HCT116 (cell line): ENCODE measurements around the gene GRIK5. TPM values are rescaled to one million over a fixed set of nuclear protein-coding genes. Genes with fewer than 3 reads are reported as not detected.
A peak's percentile ranks its signal among the peaks of the same experiment; 100 is the strongest.

Source experiments
- ATAC-seq: fragments of 200-7000 bp; cut with Tn5 transposase; 2 replicates; pipeline ENCODE4 v1.9.1; 2020; ENCODE audit warnings: mild to moderate bottlenecking, moderate library complexity
- BruUV-seq: library from RNA; stranded (reverse); fragments of 400-500 nt; replicated peaks from 2 replicates; lab custom pipeline; 2021; lab: Mats Ljungman, UMichigan
- CTCF ChIA-PET: fragments of 300-600 bp; sonication (Branson Sonifier 250); formaldehyde crosslinking; loops from one replicate; lab custom pipeline; 2021; ENCODE audit warnings: antibody characterized with exemption; lab: Charles Lee
- POLR2A ChIA-PET: fragments of 300-600, 350-600 bp; sonication (Branson Sonifier 250); formaldehyde crosslinking; loops from one replicate; lab custom pipeline; 2021; ENCODE audit warnings: antibody characterized with exemption; lab: Charles Lee
- RAD21 ChIA-PET, 2 experiments: fragments of 300-600 bp; sonication (Branson Sonifier 250); formaldehyde crosslinking; loops; one replicate each; lab custom pipeline; 2023; ENCODE audit warnings: low total read pairs in 2 of 2; ENCODE audit not compliant: uncharacterized antibody in 2 of 2, unreplicated experiment in 2 of 2, low non-redundant PET in 1 of 2; lab: Charles Lee
- DNase-seq: peaks from one replicate; pipeline ENCODE4 v3.0.0-alpha.2; 2010; ENCODE audit warnings: low read depth, low spot score
- H2AFZ ChIP-seq: fragments of 200-600 bp; shearing (Covaris generic), sonication (generic); 2 replicates; pipeline ENCODE4 v1.6.1; 2017; ENCODE audit warnings: low read depth, mixed run types, mixed read lengths, antibody characterized with exemption, low read length; ENCODE audit not compliant: poor library complexity, severe bottlenecking
- H3K27ac ChIP-seq: 2 replicates; pipeline ENCODE4 v1.5.1; 2012; ENCODE audit warnings: low read depth, low read length
- H3K27me3 ChIP-seq: fragments of 200-600 bp; sonication (generic); 2 replicates; pipeline ENCODE4 v1.6.1; 2016; ENCODE audit warnings: mixed run types, low read length, mixed read lengths; ENCODE audit not compliant: insufficient read depth
- H3K36me3 ChIP-seq, 2 experiments: fragments of 200-500 bp in 1 of 2; fragments of 200-600 bp in 1 of 2; sonication (Bioruptor generic) in 1 of 2; sonication (generic) in 1 of 2; 2 replicates each; pipeline versions ENCODE4 v1.5.1 to v1.6.1; 2014 to 2016; ENCODE audit warnings: low read length in 2 of 2, inconsistent platforms in 1 of 2, mixed read lengths in 1 of 2, mixed run types in 1 of 2; ENCODE audit not compliant: insufficient read depth in 2 of 2, control insufficient read depth in 1 of 2
- H3K4me1 ChIP-seq, 2 experiments: fragments of 200-600 bp in 1 of 2; sonication (generic) in 1 of 2; 2 replicates each; pipeline versions ENCODE4 v1.5.1 to v1.6.1; 2012 to 2017; ENCODE audit warnings: low read length in 2 of 2, inconsistent platforms in 1 of 2, mild to moderate bottlenecking in 1 of 2, mixed read lengths in 1 of 2, mixed run types in 1 of 2, moderate library complexity in 1 of 2; ENCODE audit not compliant: insufficient read depth in 2 of 2, control insufficient read depth in 1 of 2
- H3K4me2 ChIP-seq: fragments of 200-600 bp; sonication (generic); 2 replicates; pipeline ENCODE4 v1.6.1; 2017; ENCODE audit warnings: mixed run types, low read length, mixed read lengths
- H3K4me3 ChIP-seq, 2 experiments: fragments of 200-600 bp in 1 of 2; sonication (generic) in 1 of 2; replicated peaks in 1 of 2; 2 replicates each; pipeline ENCODE4 v1.5.1; 2011 to 2016; ENCODE audit warnings: low read length in 2 of 2, control low read depth in 1 of 2, low read depth in 1 of 2, mild to moderate bottlenecking in 1 of 2, mixed read lengths in 1 of 2, mixed run types in 1 of 2
- H3K79me2 ChIP-seq: fragments of 200-600 bp; sonication (generic); 2 replicates; pipeline ENCODE4 v1.6.1; 2017; ENCODE audit warnings: mild to moderate bottlenecking, mixed run types, low read length, moderate library complexity, mixed read lengths; ENCODE audit not compliant: insufficient read depth
- H3K9ac ChIP-seq: fragments of 200-600 bp; sonication (generic); 2 replicates; pipeline ENCODE4 v1.6.1; 2016; ENCODE audit warnings: low read length, mixed read lengths
- H3K9me2 ChIP-seq: fragments of 200-600 bp; sonication (generic), shearing (Covaris generic); 2 replicates; pipeline ENCODE4 v1.6.1; 2017; ENCODE audit warnings: mixed run types, mild to moderate bottlenecking, moderate library complexity; ENCODE audit not compliant: insufficient read depth
- H3K9me3 ChIP-seq, 2 experiments: fragments of 200-500 bp in 1 of 2; fragments of 200-600 bp in 1 of 2; sonication (Bioruptor generic) in 1 of 2; sonication (generic) in 1 of 2; 2 replicates each; pipeline ENCODE4 v1.6.1; 2014 to 2017; ENCODE audit warnings: low read length in 2 of 2, mixed read lengths in 2 of 2, inconsistent platforms in 1 of 2, low read depth in 1 of 2, mild to moderate bottlenecking in 1 of 2, mixed run types in 1 of 2, moderate library complexity in 1 of 2; ENCODE audit not compliant: control insufficient read depth in 1 of 2, insufficient read depth in 1 of 2
- H4K20me1 ChIP-seq: fragments of 200-600 bp; sonication (generic), shearing (Covaris generic); 2 replicates; pipeline ENCODE4 v1.6.1; 2017; ENCODE audit warnings: mixed run types, mild to moderate bottlenecking, moderate library complexity; ENCODE audit not compliant: insufficient read depth
- CEBPB ChIP-seq: IDR thresholded peaks from 2 replicates; pipeline ENCODE4 v1.6.1; 2012; ENCODE audit warnings: low read depth
- EZH2phosphoT487 ChIP-seq: fragments of 200-600 bp; IDR thresholded peaks from 2 replicates; pipeline ENCODE4 v1.6.1; 2018; ENCODE audit warnings: antibody characterized with exemption, borderline replicate concordance
- JUND ChIP-seq: IDR thresholded peaks from 2 replicates; pipeline ENCODE4 v1.6.1; 2012
- MAX ChIP-seq: IDR thresholded peaks from 2 replicates; pipeline ENCODE4 v1.6.1; 2012
- POLR2A ChIP-seq: IDR thresholded peaks from 2 replicates; pipeline ENCODE4 v1.7.0; 2011; ENCODE audit warnings: borderline replicate concordance; ENCODE audit not compliant: insufficient read depth, insufficient read length; ENCODE audit errors: extremely low read depth
- POLR2AphosphoS5 ChIP-seq: IDR thresholded peaks from 2 replicates; pipeline ENCODE4 v1.6.1; 2011; ENCODE audit warnings: mild to moderate bottlenecking, low read depth, low read length, moderate library complexity
- SIN3A ChIP-seq: IDR thresholded peaks from 2 replicates; pipeline ENCODE4 v1.6.1; 2012; ENCODE audit warnings: low read depth
- SRF ChIP-seq: IDR thresholded peaks from 2 replicates; pipeline ENCODE4 v1.6.1; 2012; ENCODE audit warnings: low read depth
- TCF7L2 ChIP-seq: IDR thresholded peaks from 2 replicates; pipeline ENCODE4 v1.7.0; 2011; ENCODE audit warnings: borderline replicate concordance, inconsistent platforms; ENCODE audit not compliant: insufficient read depth, insufficient read length; ENCODE audit errors: extremely low read depth
- ZFX ChIP-seq: fragments of 450-650 bp; IDR thresholded peaks from 2 replicates; pipeline ENCODE4 v1.6.1; 2017
- intact Hi-C: fragments of 100-400 bp; cut with micrococcal nuclease; formaldehyde crosslinking; loops from 2 replicates; pipeline ENCODE4 v1.10.0; 2022
- total RNA-seq: library from RNA; stranded (reverse); gene quantifications from one replicate; pipeline ENCODE4 v1.2.1, GENCODE V29; 2021; ENCODE audit not compliant: unreplicated experiment
- TF ChIP-seq, protein P1 (sequence below): IDR thresholded peaks from 2 replicates; pipeline ENCODE4 v1.6.1; 2011; ENCODE audit warnings: mild to moderate bottlenecking, low read length, moderate library complexity; ENCODE audit not compliant: insufficient replicate concordance; ENCODE audit errors: extremely low read depth
- TF ChIP-seq, protein P2 (sequence below), 3 experiments: fragments of 200-600 bp in 1 of 3; sonication (generic) in 1 of 3; IDR thresholded peaks in 2 of 3; conservative IDR thresholded peaks in 1 of 3; 2 replicates each; pipeline ENCODE4 v1.5.1; 2012 to 2017; ENCODE audit warnings: low read depth in 2 of 3, low read length in 2 of 3, antibody characterized with exemption in 1 of 3, borderline replicate concordance in 1 of 3, control low read depth in 1 of 3, mild to moderate bottlenecking in 1 of 3, mixed read lengths in 1 of 3, mixed run types in 1 of 3, moderate library complexity in 1 of 3; ENCODE audit not compliant: insufficient read depth in 1 of 3
- TF ChIP-seq, protein P3 (sequence below): IDR thresholded peaks from 2 replicates; pipeline ENCODE4 v1.6.1; 2012; ENCODE audit warnings: low read depth
- TF ChIP-seq, protein P4 (sequence below): IDR thresholded peaks from 2 replicates; pipeline ENCODE4 v1.6.1; 2012

The GRIK5 gene
- total RNA-seq, 1 experiment from 2014 or later, result 1.7 TPM

- no peaks in the 10 kb centered on the region for H3K9me3 ChIP-seq
Observed at GRCh38 chr19:41997851-41998229, 72.2 kb downstream of the GRIK5 start.

More at GRCh38 chr19:41997851-41998229, 72.2 kb downstream of the GRIK5 start:
- H3K79me2 ChIP-seq, result no peaks in the 10 kb centered on the region
- H3K27me3 ChIP-seq, result peaks cover 24% of the 10 kb centered on the region; the same call in 1 of the 2 replicates
- H3K27ac ChIP-seq, result no peak overlapping the region
- H3K4me1 ChIP-seq, result peaks cover 4 to 21% of the 10 kb centered on the region in 2 experiments; a peak in 3 of 4 replicates
- DNase-seq (no peak), ATAC-seq (no peak)
- H3K4me2 ChIP-seq, result peak overlapping the region; percentile 54
- intact Hi-C loops, result loop anchor here (1.0 to 10.0 kb wide), 2 partner anchors 25 to 97 kb away; no protein-coding TSS in a partner anchor
- ChIA-PET CTCF (interaction anchor here (1.3 to 1.8 kb wide), 5 partner anchors 25 to 104 kb away, joined by 3 to 7 read pairs (median 4); partner anchors contain the start of gene RABAC1), RAD21 (no interaction called here), POLR2A (no interaction called here)
- TF ChIP-seq SIN3A, result no peak
- no peak for TF ChIP-seq POLR2A
- no peak for TF ChIP-seq ZFX
- TF ChIP-seq, protein P1, sequence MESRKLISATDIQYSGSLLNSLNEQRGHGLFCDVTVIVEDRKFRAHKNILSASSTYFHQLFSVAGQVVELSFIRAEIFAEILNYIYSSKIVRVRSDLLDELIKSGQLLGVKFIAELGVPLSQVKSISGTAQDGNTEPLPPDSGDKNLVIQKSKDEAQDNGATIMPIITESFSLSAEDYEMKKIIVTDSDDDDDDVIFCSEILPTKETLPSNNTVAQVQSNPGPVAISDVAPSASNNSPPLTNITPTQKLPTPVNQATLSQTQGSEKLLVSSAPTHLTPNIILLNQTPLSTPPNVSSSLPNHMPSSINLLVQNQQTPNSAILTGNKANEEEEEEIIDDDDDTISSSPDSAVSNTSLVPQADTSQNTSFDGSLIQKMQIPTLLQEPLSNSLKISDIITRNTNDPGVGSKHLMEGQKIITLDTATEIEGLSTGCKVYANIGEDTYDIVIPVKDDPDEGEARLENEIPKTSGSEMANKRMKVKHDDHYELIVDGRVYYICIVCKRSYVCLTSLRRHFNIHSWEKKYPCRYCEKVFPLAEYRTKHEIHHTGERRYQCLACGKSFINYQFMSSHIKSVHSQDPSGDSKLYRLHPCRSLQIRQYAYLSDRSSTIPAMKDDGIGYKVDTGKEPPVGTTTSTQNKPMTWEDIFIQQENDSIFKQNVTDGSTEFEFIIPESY, result no peak
- TF ChIP-seq CEBPB, result no peak
- TF ChIP-seq, protein P2, sequence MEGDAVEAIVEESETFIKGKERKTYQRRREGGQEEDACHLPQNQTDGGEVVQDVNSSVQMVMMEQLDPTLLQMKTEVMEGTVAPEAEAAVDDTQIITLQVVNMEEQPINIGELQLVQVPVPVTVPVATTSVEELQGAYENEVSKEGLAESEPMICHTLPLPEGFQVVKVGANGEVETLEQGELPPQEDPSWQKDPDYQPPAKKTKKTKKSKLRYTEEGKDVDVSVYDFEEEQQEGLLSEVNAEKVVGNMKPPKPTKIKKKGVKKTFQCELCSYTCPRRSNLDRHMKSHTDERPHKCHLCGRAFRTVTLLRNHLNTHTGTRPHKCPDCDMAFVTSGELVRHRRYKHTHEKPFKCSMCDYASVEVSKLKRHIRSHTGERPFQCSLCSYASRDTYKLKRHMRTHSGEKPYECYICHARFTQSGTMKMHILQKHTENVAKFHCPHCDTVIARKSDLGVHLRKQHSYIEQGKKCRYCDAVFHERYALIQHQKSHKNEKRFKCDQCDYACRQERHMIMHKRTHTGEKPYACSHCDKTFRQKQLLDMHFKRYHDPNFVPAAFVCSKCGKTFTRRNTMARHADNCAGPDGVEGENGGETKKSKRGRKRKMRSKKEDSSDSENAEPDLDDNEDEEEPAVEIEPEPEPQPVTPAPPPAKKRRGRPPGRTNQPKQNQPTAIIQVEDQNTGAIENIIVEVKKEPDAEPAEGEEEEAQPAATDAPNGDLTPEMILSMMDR (IDR thresholded peaks at IDR 0.05 in 2 of 3, conservative IDR thresholded peaks at IDR 0.05 in 1 of 3; ENCODE audit: borderline replicate concordance in 1 of 3, insufficient read depth in 1 of 3, low read depth in 2 of 3, low read length in 2 of 3), result no peak
- TF ChIP-seq, protein P3, sequence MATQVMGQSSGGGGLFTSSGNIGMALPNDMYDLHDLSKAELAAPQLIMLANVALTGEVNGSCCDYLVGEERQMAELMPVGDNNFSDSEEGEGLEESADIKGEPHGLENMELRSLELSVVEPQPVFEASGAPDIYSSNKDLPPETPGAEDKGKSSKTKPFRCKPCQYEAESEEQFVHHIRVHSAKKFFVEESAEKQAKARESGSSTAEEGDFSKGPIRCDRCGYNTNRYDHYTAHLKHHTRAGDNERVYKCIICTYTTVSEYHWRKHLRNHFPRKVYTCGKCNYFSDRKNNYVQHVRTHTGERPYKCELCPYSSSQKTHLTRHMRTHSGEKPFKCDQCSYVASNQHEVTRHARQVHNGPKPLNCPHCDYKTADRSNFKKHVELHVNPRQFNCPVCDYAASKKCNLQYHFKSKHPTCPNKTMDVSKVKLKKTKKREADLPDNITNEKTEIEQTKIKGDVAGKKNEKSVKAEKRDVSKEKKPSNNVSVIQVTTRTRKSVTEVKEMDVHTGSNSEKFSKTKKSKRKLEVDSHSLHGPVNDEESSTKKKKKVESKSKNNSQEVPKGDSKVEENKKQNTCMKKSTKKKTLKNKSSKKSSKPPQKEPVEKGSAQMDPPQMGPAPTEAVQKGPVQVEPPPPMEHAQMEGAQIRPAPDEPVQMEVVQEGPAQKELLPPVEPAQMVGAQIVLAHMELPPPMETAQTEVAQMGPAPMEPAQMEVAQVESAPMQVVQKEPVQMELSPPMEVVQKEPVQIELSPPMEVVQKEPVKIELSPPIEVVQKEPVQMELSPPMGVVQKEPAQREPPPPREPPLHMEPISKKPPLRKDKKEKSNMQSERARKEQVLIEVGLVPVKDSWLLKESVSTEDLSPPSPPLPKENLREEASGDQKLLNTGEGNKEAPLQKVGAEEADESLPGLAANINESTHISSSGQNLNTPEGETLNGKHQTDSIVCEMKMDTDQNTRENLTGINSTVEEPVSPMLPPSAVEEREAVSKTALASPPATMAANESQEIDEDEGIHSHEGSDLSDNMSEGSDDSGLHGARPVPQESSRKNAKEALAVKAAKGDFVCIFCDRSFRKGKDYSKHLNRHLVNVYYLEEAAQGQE, result no peak
- no peak for TF ChIP-seq MAX
- no peak for TF ChIP-seq SRF
- TF ChIP-seq EZH2phosphoT487, result no peak
- TF ChIP-seq, protein P4, sequence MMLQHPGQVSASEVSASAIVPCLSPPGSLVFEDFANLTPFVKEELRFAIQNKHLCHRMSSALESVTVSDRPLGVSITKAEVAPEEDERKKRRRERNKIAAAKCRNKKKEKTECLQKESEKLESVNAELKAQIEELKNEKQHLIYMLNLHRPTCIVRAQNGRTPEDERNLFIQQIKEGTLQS, result no peak
- no peak for TF ChIP-seq JUND
- no peak for TF ChIP-seq POLR2AphosphoS5
- TF ChIP-seq TCF7L2, result no peak
- no peaks in the 10 kb centered on the region for H3K36me3 ChIP-seq
- H3K9me2 ChIP-seq, result no peaks in the 10 kb centered on the region
- BruUV-seq, result no TSS peak
- H4K20me1 ChIP-seq, result no peaks in the 10 kb centered on the region
- no peak overlapping the region for H3K9ac ChIP-seq
- no peak overlapping the region for H2AFZ ChIP-seq
- H3K4me3 ChIP-seq, result no peak overlapping the region
